Measurements from ENCODE around the gene POLR1A.
A peak's percentile ranks its signal among the peaks of the same experiment; 100 is the strongest.
"Not testable (repeated sequence)": the region's sequence is repeated elsewhere in the genome, so short reads cannot be mapped to it uniquely, and the experiment has no call there.

Gene POLR1A

GRCh38 chr2:85994897-85995647, 110.6 kb downstream of the POLR1A start:
- Mint-ChIP-seq H3K4me1 (ENCODE audit: low read depth) (peaks cover 68% of the 10 kb centered on the region), H3K9me3 (no peaks in the 10 kb centered on the region), H3K27me3 (no peaks in the 10 kb centered on the region), H3K27ac (peak overlapping the region; percentile 85), H3K4me3 (no peak overlapping the region), H3K36me3 (ENCODE audit: low read depth) (no peaks in the 10 kb centered on the region)
- intact Hi-C loops (cut with micrococcal nuclease), result loop anchor here (5.0 kb wide), 1 partner anchor 32 kb away; no protein-coding TSS in a partner anchor

GRCh38 chr2:85994421-85994777, 111.3 kb downstream of the POLR1A start:
- Mint-ChIP-seq H3K27ac (peak overlapping the region; percentile 85), H3K4me1 (ENCODE audit: low read depth) (peaks cover 61% of the 10 kb centered on the region), H3K36me3 (ENCODE audit: low read depth) (no peaks in the 10 kb centered on the region), H3K4me3 (no peak overlapping the region), H3K27me3 (no peaks in the 10 kb centered on the region), H3K9me3 (no peaks in the 10 kb centered on the region)
- intact Hi-C loops (cut with micrococcal nuclease), result loop anchor here (5.0 kb wide), 1 partner anchor 33 kb away; no protein-coding TSS in a partner anchor

DNA sequence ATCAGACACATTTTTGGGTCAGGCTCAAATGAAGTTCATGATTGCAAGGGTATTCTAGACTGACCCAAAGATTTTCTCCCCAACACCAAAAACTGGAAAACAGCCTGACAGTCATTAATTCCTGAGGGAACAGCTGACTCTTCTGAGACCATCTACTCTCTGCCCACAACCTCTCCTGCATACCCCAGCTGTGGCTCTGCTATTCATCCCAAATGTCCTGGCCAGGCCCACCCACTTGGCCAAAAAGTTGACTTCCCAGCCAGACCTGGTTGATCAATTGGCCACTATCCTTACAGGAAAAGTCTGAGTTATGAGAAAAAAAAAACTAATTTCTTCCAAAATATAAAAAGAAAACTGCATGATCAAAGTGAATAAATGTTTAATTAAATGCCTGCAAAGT, 113.1 kb downstream of the POLR1A start:
- intact Hi-C loops (cut with micrococcal nuclease), result loop anchor here (5.0 kb wide), 1 partner anchor 35 kb away; no protein-coding TSS in a partner anchor
- no peak overlapping the region for H3K4me3 Mint-ChIP-seq
- peak overlapping the region; percentile 67 for H3K27ac Mint-ChIP-seq
- no peaks in the 10 kb centered on the region for H3K27me3 Mint-ChIP-seq
- H3K4me1 Mint-ChIP-seq (ENCODE audit: low read depth), result peaks cover 62% of the 10 kb centered on the region
- H3K36me3 Mint-ChIP-seq (ENCODE audit: low read depth), result no peaks in the 10 kb centered on the region
- no peaks in the 10 kb centered on the region for H3K9me3 Mint-ChIP-seq

DNA sequence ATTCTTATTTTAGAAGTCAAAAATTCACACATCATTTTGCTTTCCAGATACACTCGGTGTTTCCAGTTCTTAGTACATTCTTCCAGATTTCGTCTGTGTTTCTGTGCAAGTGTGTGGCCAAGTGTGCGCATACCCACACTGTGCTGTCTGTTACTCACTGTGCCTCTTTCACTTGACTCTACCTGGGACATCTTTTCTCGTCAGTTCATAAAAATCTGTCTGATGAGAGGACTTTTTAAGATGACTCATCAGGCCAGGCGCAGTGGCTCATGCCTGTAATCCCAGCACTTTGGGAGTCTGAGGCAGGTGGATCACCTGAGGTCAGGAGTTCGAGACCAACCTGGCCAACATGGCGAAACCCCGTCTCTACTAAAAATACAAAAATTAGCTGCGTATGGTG, 113.6 kb downstream of the POLR1A start:
- H3K27me3 Mint-ChIP-seq; H3K36me3 Mint-ChIP-seq (ENCODE audit: low read depth); H3K4me3 Mint-ChIP-seq; H3K9me3 Mint-ChIP-seq: not testable (repeated sequence)
- Mint-ChIP-seq H3K4me1 (ENCODE audit: low read depth) (peaks cover 56% of the 10 kb centered on the region), H3K27ac (peak overlapping the region; percentile 67)
- intact Hi-C loops (cut with micrococcal nuclease), result loop anchor here (5.0 kb wide), 1 partner anchor 35 kb away; no protein-coding TSS in a partner anchor

DNA sequence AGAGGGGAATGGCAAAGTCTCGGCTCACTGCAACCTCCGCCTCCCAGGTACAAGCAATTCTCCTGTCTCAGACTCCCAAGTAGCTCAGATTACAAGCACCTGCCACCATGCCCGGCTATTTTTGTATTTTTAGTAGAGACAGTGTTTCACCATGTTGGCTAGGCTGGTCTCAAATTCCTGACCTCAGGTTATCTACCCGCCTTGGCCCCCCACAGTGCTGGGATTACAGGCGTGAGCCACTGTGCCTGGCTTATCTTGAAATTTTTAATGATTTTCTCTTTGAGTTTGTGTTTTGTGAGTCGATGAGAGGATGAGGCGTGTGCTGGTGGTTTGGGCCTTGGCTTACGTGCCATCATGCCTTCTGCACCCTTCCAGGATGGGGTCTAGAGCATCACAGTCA, 115.6 kb downstream of the POLR1A start:
- Mint-ChIP-seq H3K27me3 (no peaks in the 10 kb centered on the region), H3K27ac (peak overlapping the region; percentile 60)
- intact Hi-C loops (cut with micrococcal nuclease), result loop anchor here (5.0 kb wide), 1 partner anchor 37 kb away; no protein-coding TSS in a partner anchor

DNA sequence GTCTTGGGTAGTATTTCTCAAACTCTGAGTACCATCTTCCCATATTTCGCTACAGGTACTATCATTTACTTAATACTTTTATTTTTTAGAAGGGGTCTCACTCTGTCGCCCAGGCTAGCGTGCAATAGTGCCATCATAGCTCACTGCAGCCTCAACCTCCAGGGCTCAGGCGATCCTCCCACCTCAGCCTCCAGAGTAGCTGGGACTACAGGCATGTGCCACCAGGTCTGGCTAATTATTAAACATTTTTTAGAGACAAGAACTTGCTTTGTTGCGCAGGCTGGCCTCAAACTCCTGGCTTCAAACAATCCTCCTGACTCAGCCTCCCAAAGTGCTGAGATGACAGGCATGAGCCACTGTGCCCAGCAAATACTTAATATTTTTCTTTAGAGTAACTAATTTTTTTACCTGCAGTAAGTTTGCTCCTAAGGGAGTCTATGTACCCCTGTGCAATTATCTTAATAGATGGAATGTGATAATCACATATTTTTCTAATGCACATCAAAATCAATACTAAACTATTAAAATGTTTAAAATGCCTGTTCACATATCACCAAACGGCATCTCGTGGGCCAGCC, 116.3 kb downstream of the POLR1A start:
- Mint-ChIP-seq H3K9me3 (no peaks in the 10 kb centered on the region), H3K4me3 (no peak overlapping the region), H3K27ac (peak overlapping the region; percentile 60), H3K4me1 (ENCODE audit: low read depth) (peaks cover 30% of the 10 kb centered on the region), H3K27me3 (no peaks in the 10 kb centered on the region), H3K36me3 (ENCODE audit: low read depth) (no peaks in the 10 kb centered on the region)
- intact Hi-C loops (cut with micrococcal nuclease), result no loop called here

More for the DNA sequence above, 115.6 kb downstream of the POLR1A start:
- no peaks in the 10 kb centered on the region for H3K9me3 Mint-ChIP-seq
- H3K4me3 Mint-ChIP-seq, result no peak overlapping the region
- H3K4me1 Mint-ChIP-seq (ENCODE audit: low read depth), result peaks cover 37% of the 10 kb centered on the region
- H3K36me3 Mint-ChIP-seq (ENCODE audit: low read depth), result no peaks in the 10 kb centered on the region

DNA sequence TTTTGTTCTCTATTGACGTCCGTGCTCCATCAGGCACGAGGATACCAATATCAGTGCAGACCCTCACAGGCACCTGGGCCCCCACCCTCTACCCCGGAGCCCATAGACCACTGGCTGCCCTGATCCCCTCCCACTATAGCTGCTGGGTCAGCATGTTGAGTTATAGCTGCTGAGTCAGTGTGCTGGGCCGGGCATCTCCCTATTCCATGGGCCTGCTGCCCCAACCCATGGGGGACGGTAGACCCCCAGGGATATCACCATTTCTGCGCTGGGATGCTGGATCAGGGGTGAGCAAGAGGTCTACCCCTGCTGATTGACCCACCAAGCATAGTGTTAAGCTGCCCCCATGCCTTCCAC, 116.8 kb downstream of the POLR1A start:
- Mint-ChIP-seq H3K9me3 (no peaks in the 10 kb centered on the region), H3K27ac (peak overlapping the region; percentile 42)
- intact Hi-C loops (cut with micrococcal nuclease), result no loop called here

GRCh38 chr2:85988175-85988913, 117.3 kb downstream of the POLR1A start:
- intact Hi-C loops (cut with micrococcal nuclease), result no loop called here
- H3K27ac Mint-ChIP-seq, result peak overlapping the region; percentile 42
- no peaks in the 10 kb centered on the region for H3K36me3 Mint-ChIP-seq (ENCODE audit: low read depth)
- no peaks in the 10 kb centered on the region for H3K27me3 Mint-ChIP-seq
- H3K9me3 Mint-ChIP-seq, result no peaks in the 10 kb centered on the region
- H3K4me3 Mint-ChIP-seq, result no peak overlapping the region
- H3K4me1 Mint-ChIP-seq (ENCODE audit: low read depth), result peaks cover 22% of the 10 kb centered on the region

More for the DNA sequence above, 116.8 kb downstream of the POLR1A start:
- H3K4me3 Mint-ChIP-seq, result no peak overlapping the region
- H3K36me3 Mint-ChIP-seq (ENCODE audit: low read depth), result no peaks in the 10 kb centered on the region
- no peaks in the 10 kb centered on the region for H3K27me3 Mint-ChIP-seq
- peaks cover 25% of the 10 kb centered on the region for H3K4me1 Mint-ChIP-seq (ENCODE audit: low read depth)

GRCh38 chr2:85987266-85988174, 118.2 kb downstream of the POLR1A start:
- no peak overlapping the region for H3K4me3 Mint-ChIP-seq
- peaks cover 18% of the 10 kb centered on the region for H3K4me1 Mint-ChIP-seq (ENCODE audit: low read depth)
- intact Hi-C loops (cut with micrococcal nuclease), result no loop called here
- no peaks in the 10 kb centered on the region for H3K27me3 Mint-ChIP-seq
- no peaks in the 10 kb centered on the region for H3K36me3 Mint-ChIP-seq (ENCODE audit: low read depth)
- H3K9me3 Mint-ChIP-seq, result no peaks in the 10 kb centered on the region
- H3K27ac Mint-ChIP-seq, result peak overlapping the region; percentile 42

- peaks cover 16% of the 10 kb centered on the region for H3K4me1 Mint-ChIP-seq (ENCODE audit: low read depth)
- H3K27ac Mint-ChIP-seq, result peak overlapping the region; percentile 3
- no peaks in the 10 kb centered on the region for H3K9me3 Mint-ChIP-seq
- intact Hi-C loops (cut with micrococcal nuclease), result no loop called here
- H3K4me3 Mint-ChIP-seq, result no peak overlapping the region
- no peaks in the 10 kb centered on the region for H3K27me3 Mint-ChIP-seq
- no peaks in the 10 kb centered on the region for H3K36me3 Mint-ChIP-seq (ENCODE audit: low read depth)
Measured at GRCh38 chr2:85986121-85986520, 119.6 kb downstream of the POLR1A start.

DNA sequence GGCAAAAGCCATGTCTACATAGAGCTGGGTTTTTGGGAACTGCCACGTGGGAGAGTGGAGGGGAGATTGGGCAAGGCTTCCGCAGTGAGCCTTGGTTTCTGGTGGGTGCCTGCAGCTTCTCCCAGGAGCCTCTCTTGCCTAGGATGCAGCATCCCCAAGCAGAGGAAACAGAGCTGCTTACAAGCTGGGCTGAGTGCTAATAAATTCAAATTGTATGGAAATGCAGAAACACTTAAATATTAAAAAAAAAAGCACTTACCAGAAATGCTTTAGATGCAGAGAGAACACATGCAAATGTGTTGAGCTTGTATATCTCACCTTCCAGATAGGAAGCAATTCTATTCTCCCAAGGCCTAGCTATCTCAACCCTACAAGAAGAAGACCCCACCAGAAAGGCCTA, 120.9 kb downstream of the POLR1A start:
- Mint-ChIP-seq H3K27ac (no peak overlapping the region), H3K36me3 (ENCODE audit: low read depth) (no peaks in the 10 kb centered on the region), H3K4me3 (no peak overlapping the region), H3K4me1 (ENCODE audit: low read depth) (peaks cover 26% of the 10 kb centered on the region), H3K9me3 (no peaks in the 10 kb centered on the region), H3K27me3 (no peaks in the 10 kb centered on the region)
- intact Hi-C loops (cut with micrococcal nuclease), result no loop called here

- Mint-ChIP-seq H3K27ac (no peak overlapping the region), H3K9me3 (no peaks in the 10 kb centered on the region), H3K4me1 (ENCODE audit: low read depth) (peaks cover 30% of the 10 kb centered on the region), H3K27me3 (no peaks in the 10 kb centered on the region), H3K4me3 (no peak overlapping the region), H3K36me3 (ENCODE audit: low read depth) (no peaks in the 10 kb centered on the region)
- intact Hi-C loops (cut with micrococcal nuclease), result no loop called here
Measured at GRCh38 chr2:85983766-85984165, 121.9 kb downstream of the POLR1A start.

DNA sequence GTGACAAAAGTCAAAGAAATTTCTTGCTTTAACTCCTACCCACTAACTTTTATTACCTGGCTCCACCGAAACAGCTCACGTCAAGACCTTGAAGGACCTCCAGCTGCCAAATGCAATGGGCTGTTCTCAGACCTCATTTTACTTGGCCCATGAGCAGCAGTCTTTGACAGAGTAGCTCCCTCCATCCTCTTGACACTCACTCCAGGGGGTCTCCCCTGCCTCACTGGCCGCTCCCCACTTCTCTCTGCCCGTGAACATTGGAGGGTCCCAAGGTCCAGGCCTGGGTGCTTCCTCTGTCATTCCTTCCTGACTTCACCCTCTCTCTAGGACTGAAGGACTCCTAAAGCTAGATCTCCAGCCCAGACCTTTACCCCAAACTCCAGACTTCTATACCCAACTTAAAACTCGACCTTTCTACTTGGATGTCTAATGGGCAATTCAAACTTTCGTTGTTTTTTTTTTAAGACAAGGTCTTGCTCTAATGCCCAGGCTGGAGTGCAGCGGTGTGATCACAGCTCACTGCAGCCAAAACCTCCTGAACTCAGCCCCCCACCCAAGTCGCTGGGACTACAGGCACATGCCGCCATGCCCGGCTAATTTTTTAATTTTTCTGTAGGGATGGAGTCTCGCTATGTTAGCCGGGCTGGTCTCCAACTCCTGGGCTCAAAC, 124.0 kb downstream of the POLR1A start:
- intact Hi-C loops (cut with micrococcal nuclease), result no loop called here
- Mint-ChIP-seq H3K27me3 (no peaks in the 10 kb centered on the region), H3K4me1 (ENCODE audit: low read depth) (peaks cover 20% of the 10 kb centered on the region), H3K27ac (no peak overlapping the region), H3K36me3 (ENCODE audit: low read depth) (no peaks in the 10 kb centered on the region), H3K4me3 (no peak overlapping the region), H3K9me3 (no peaks in the 10 kb centered on the region)

Data from dendritic cell treated with granulocyte-macrophage colony-stimulating factor and Interleukin-4, amounts not matched to agents 40 ng/mL and 50 ng/mL, for 4 days (primary cell).